Mesenchymal stem cell (in vitro differentiated cells and primary cell): Measurements from ENCODE around the gene GLCE.
A peak's percentile ranks its signal among the peaks of the same experiment; 100 is the strongest.

ENCODE experiments used
- DNase-seq: peaks from one replicate; pipeline ENCODE4 v3.0.0-alpha.2; 2013
- H2AFZ ChIP-seq: one replicate; pipeline ENCODE4 v1.6.1; 2013; ENCODE audit warnings: low read depth, mild to moderate bottlenecking, control low read depth, inconsistent platforms, low read length, moderate library complexity
- H2AK5ac ChIP-seq: 2 replicates; pipeline ENCODE4 v1.6.1; 2013; ENCODE audit warnings: low read length, moderate library complexity, mild to moderate bottlenecking, inconsistent platforms; ENCODE audit not compliant: severe bottlenecking
- H2BK120ac ChIP-seq: one replicate; pipeline ENCODE4 v1.6.1; 2013; ENCODE audit warnings: low read depth, mild to moderate bottlenecking, inconsistent platforms, low read length, moderate library complexity
- H2BK12ac ChIP-seq, 2 experiments: one replicate each; pipeline ENCODE4 v1.6.1; 2013; ENCODE audit warnings: inconsistent platforms in 2 of 2, low read length in 2 of 2, mild to moderate bottlenecking in 2 of 2, moderate library complexity in 2 of 2, control low read depth in 1 of 2
- H2BK15ac ChIP-seq: one replicate; pipeline ENCODE4 v1.6.1; 2013; ENCODE audit warnings: mild to moderate bottlenecking, low read depth, inconsistent platforms; ENCODE audit not compliant: poor library complexity, severe bottlenecking
- H2BK5ac ChIP-seq: 2 replicates; pipeline ENCODE4 v1.6.1; 2013; ENCODE audit warnings: low read depth, mild to moderate bottlenecking, low read length, control low read depth, inconsistent platforms; ENCODE audit not compliant: poor library complexity, severe bottlenecking
- H3K14ac ChIP-seq, 2 experiments: one replicate each; pipeline ENCODE4 v1.6.1; 2013; ENCODE audit warnings: inconsistent platforms in 2 of 2, low read length in 2 of 2, control low read depth in 1 of 2, mild to moderate bottlenecking in 1 of 2, moderate library complexity in 1 of 2
- H3K18ac ChIP-seq, 2 experiments: one replicate each; pipeline ENCODE4 v1.6.1; 2013; ENCODE audit warnings: inconsistent platforms in 2 of 2, low read length in 2 of 2, control low read depth in 1 of 2, low read depth in 1 of 2, mild to moderate bottlenecking in 1 of 2
- H3K23ac ChIP-seq, 2 experiments: one replicate each; pipeline ENCODE4 v1.6.1; 2013; ENCODE audit warnings: inconsistent platforms in 2 of 2, low read length in 2 of 2, mild to moderate bottlenecking in 2 of 2, moderate library complexity in 2 of 2, control low read depth in 1 of 2
- H3K27ac ChIP-seq: 2 replicates; pipeline ENCODE4 v1.5.1; 2013; ENCODE audit warnings: mild to moderate bottlenecking, moderate library complexity, low read length, control low read depth, inconsistent platforms; ENCODE audit not compliant: poor library complexity, severe bottlenecking
- H3K27me3 ChIP-seq, 2 experiments: 2 replicates each; pipeline versions ENCODE4 v1.6.1 to v1.7.0; 2013; ENCODE audit warnings: low read length in 2 of 2, mild to moderate bottlenecking in 2 of 2, moderate library complexity in 2 of 2, control low read depth in 1 of 2, inconsistent platforms in 1 of 2; ENCODE audit not compliant: control insufficient read depth in 1 of 2, insufficient read depth in 1 of 2
- H3K36me3 ChIP-seq, 2 experiments: 2 replicates each; pipeline versions ENCODE4 v1.6.1 to v1.7.0; 2013; ENCODE audit warnings: low read length in 2 of 2, control low read depth in 1 of 2, inconsistent platforms in 1 of 2, low read depth in 1 of 2, mild to moderate bottlenecking in 1 of 2; ENCODE audit not compliant: insufficient read depth in 2 of 2, control insufficient read depth in 1 of 2
- H3K4ac ChIP-seq, 2 experiments: one replicate each; pipeline ENCODE4 v1.6.1; 2013; ENCODE audit warnings: inconsistent platforms in 2 of 2, low read length in 2 of 2, mild to moderate bottlenecking in 2 of 2, moderate library complexity in 2 of 2, control low read depth in 1 of 2, low read depth in 1 of 2
- H3K4me1 ChIP-seq: 2 replicates; pipeline ENCODE4 v1.6.1; 2013; ENCODE audit warnings: low read depth, low read length, control low read depth; ENCODE audit not compliant: control insufficient read depth, insufficient read depth
- H3K4me2 ChIP-seq: 2 replicates; pipeline ENCODE4 v1.6.1; 2013; ENCODE audit warnings: low read length, mild to moderate bottlenecking, inconsistent platforms; ENCODE audit not compliant: poor library complexity, severe bottlenecking
- H3K4me3 ChIP-seq, 2 experiments: 2 replicates each; pipeline versions ENCODE4 v1.5.1 to v1.7.0; 2013; ENCODE audit warnings: low read length in 2 of 2, mild to moderate bottlenecking in 2 of 2, control low read depth in 1 of 2, low read depth in 1 of 2; ENCODE audit not compliant: insufficient read depth in 1 of 2
- H3K79me1 ChIP-seq: replicated peaks from 2 replicates; pipeline ENCODE4 v1.6.1; 2013; ENCODE audit warnings: mild to moderate bottlenecking, control low read depth, low read length, inconsistent platforms; ENCODE audit not compliant: poor library complexity, severe bottlenecking
- H3K9ac ChIP-seq: 2 replicates; pipeline ENCODE4 v1.7.0; 2013; ENCODE audit warnings: mild to moderate bottlenecking, low read length, moderate library complexity
- H3K9me3 ChIP-seq: 2 replicates; pipeline ENCODE4 v1.7.0; 2013; ENCODE audit warnings: mild to moderate bottlenecking, low read length; ENCODE audit not compliant: control insufficient read depth
- H4K8ac ChIP-seq: one replicate; pipeline ENCODE4 v1.6.1; 2013; ENCODE audit warnings: inconsistent platforms, mild to moderate bottlenecking, low read length, moderate library complexity
- H4K91ac ChIP-seq: one replicate; pipeline ENCODE4 v1.6.1; 2013; ENCODE audit warnings: mild to moderate bottlenecking, low read length, inconsistent platforms
- WGBS: methylation state at CpG from one replicate; pipeline ENCODE4 v1.1.7; 2013; ENCODE audit warnings: mixed read lengths; 5-methylcytosine and 5-hydroxymethylcytosine counted together

GLCE gene

GRCh38 chr15:69132977-69133861 is 27.2 kb upstream of the GLCE start:
- Histone ChIP-seq H3K27me3 (peaks cover 6 to 57% of the 10 kb centered on the region in 2 experiments), H2BK5ac (no peak overlapping the region), H3K27ac (no peak overlapping the region), H3K4me3 (no peak overlapping the region), H3K18ac (no peak overlapping the region), H3K14ac (no peak overlapping the region), H3K4ac (no peak overlapping the region), H3K9me3 (peaks cover 1% of the 10 kb centered on the region), H3K36me3 (no peaks in the 10 kb centered on the region), H3K23ac (peak overlapping the region in 1 of 2 experiments; percentile 38), H4K8ac (no peak overlapping the region), H3K4me1 (peaks cover 4% of the 10 kb centered on the region), H2BK120ac (no peak overlapping the region), H4K91ac (no peak overlapping the region), H2AK5ac (no peak overlapping the region), H3K9ac (no peak overlapping the region), H3K79me1 (no peaks in the 10 kb centered on the region), H3K4me2 (no peak overlapping the region), H2BK15ac (no peak overlapping the region), H2AFZ (no peak overlapping the region), H2BK12ac (no peak overlapping the region)
- DNase-seq = no peak
- WGBS = 100% methylated on average over 3 of the region's 3 CpGs

DNA sequence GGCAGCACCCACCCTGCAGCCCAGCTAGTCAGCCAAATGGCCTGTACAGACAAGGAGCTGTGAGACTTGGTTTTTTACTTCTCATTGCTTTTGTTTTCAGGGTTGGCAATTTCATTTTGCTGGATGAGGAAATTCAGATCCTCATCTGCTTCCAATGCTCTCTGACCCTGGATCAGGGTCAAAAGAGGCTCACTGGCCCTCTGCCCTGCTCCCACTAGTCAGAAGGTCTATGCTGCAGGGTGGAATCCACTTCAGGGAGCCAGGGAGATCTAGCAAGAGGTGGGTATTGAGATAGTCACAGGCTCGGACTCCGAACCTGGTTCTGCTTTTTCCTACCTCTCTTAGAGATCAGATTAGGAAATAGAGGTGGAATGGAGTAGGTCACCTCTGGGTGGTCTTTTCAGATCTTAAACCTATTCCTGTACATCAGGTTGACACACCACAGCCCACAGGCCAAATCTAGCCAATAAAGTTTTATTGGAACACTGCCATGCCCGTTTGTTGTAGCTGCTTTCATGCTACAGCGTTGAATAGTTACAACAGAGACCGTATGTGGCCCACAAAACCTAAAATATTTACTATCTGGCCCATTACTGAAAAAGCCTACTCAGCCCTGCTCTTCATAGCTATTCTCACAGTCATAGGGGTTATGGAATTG is 26.4 kb upstream of the GLCE start:
- Histone ChIP-seq H4K91ac (no peak overlapping the region), H2BK5ac (no peak overlapping the region), H3K36me3 (no peaks in the 10 kb centered on the region), H3K18ac (no peak overlapping the region), H3K9ac (no peak overlapping the region), H2AFZ (no peak overlapping the region), H3K14ac (no peak overlapping the region), H3K27ac (no peak overlapping the region), H3K4me3 (no peak overlapping the region), H2AK5ac (no peak overlapping the region), H2BK15ac (no peak overlapping the region), H2BK12ac (no peak overlapping the region), H3K4me1 (peaks cover 4% of the 10 kb centered on the region), H3K23ac (peak overlapping the region in 1 of 2 experiments; percentile 38), H2BK120ac (no peak overlapping the region), H3K4me2 (no peak overlapping the region), H4K8ac (no peak overlapping the region), H3K4ac (no peak overlapping the region), H3K9me3 (peaks cover 4% of the 10 kb centered on the region), H3K79me1 (no peaks in the 10 kb centered on the region), H3K27me3 (peaks cover 13 to 61% of the 10 kb centered on the region in 2 experiments)
- WGBS = 82% methylated on average over 3 of the region's 5 CpGs
- DNase-seq = no peak

GRCh38 chr15:69134791-69135190 is 25.6 kb upstream of the GLCE start:
- Histone ChIP-seq H3K4me3 (no peak overlapping the region), H2BK15ac (no peak overlapping the region), H2AK5ac (no peak overlapping the region), H3K23ac (no peak overlapping the region), H3K27me3 (peaks cover 21 to 64% of the 10 kb centered on the region in 2 experiments), H3K9ac (no peak overlapping the region), H3K9me3 (peaks cover 4% of the 10 kb centered on the region), H3K4me1 (peaks cover 4% of the 10 kb centered on the region), H2BK5ac (no peak overlapping the region), H4K8ac (no peak overlapping the region), H3K79me1 (no peaks in the 10 kb centered on the region), H3K36me3 (no peaks in the 10 kb centered on the region), H3K4me2 (no peak overlapping the region), H4K91ac (no peak overlapping the region), H3K4ac (no peak overlapping the region), H3K18ac (no peak overlapping the region), H3K27ac (no peak overlapping the region), H2AFZ (no peak overlapping the region), H3K14ac (no peak overlapping the region), H2BK12ac (no peak overlapping the region), H2BK120ac (no peak overlapping the region)
- 94% methylated on average over 2 of the region's 2 CpGs for WGBS
- DNase-seq = no peak

DNA sequence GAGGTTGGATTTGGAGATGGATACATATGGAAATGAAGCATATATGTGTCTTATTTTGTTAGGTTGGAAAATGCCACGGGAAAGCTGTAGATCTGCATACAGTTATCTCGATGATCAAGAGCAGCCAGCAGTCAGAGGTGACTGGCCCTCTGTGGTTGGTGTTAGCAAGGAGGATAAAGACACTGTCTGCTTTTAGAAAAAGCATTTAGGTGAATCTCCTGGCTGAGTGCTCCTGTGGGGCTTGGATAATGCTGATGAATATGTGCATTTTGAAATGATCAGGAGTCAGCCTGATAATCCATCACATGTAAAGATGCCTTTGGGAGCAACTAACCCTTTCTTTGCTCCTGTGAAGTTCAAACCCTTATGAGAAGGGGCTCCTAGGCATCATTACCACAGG is 24.9 kb upstream of the GLCE start:
- H2BK15ac ChIP-seq = no peak overlapping the region
- DNase-seq = no peak
- no peak overlapping the region for H3K9ac ChIP-seq
- H3K27ac ChIP-seq = no peak overlapping the region
- no peaks in the 10 kb centered on the region for H3K79me1 ChIP-seq
- no peak overlapping the region for H4K8ac ChIP-seq
- no peak overlapping the region for H4K91ac ChIP-seq
- H3K14ac ChIP-seq = no peak overlapping the region
- H3K27me3 ChIP-seq = peaks cover 28 to 66% of the 10 kb centered on the region in 2 experiments
- no peak overlapping the region for H3K4me2 ChIP-seq
- peaks cover 4% of the 10 kb centered on the region for H3K9me3 ChIP-seq
- H3K4ac ChIP-seq = no peak overlapping the region
- whole genome bisulfite sequencing = 89% methylated on average over 2 of the region's 2 CpGs
- no peak overlapping the region for H3K23ac ChIP-seq
- no peaks in the 10 kb centered on the region for H3K36me3 ChIP-seq
- no peak overlapping the region for H2AFZ ChIP-seq
- H2BK5ac ChIP-seq = no peak overlapping the region
- H3K4me1 ChIP-seq = peaks cover 6% of the 10 kb centered on the region
- no peak overlapping the region for H3K4me3 ChIP-seq
- H2BK12ac ChIP-seq = no peak overlapping the region
- H2AK5ac ChIP-seq = no peak overlapping the region
- no peak overlapping the region for H2BK120ac ChIP-seq
- no peak overlapping the region for H3K18ac ChIP-seq
